ENCODE data around the gene PARP9.

Gene PARP9

GRCh38 chr3:122586773-122587485, 22.8 kb upstream of the PARP9 start:
- no peak for TF ChIP-seq CTCF (IDR thresholded peaks at IDR 0.05; ENCODE audit: low read depth, low read length)
- no peak overlapping the region for H3K4me3 ChIP-seq (ENCODE audit: low read depth, low read length)

GRCh38 chr3:122586098-122586497, 22.0 kb upstream of the PARP9 start:
- no peak for TF ChIP-seq CTCF (IDR thresholded peaks at IDR 0.05; ENCODE audit: low read depth, low read length)

GRCh38 chr3:122582390-122582789, 18.3 kb upstream of the PARP9 start:
- H3K4me3 ChIP-seq (ENCODE audit: low read depth, low read length) = no peak overlapping the region
- no peak for TF ChIP-seq CTCF (IDR thresholded peaks at IDR 0.05; ENCODE audit: low read depth, low read length)

More at GRCh38 chr3:122586098-122586497, 22.0 kb upstream of the PARP9 start:
- H3K4me3 ChIP-seq (ENCODE audit: low read depth, low read length) = no peak overlapping the region

GRCh38 chr3:122581622-122582021, 17.5 kb upstream of the PARP9 start:
- H3K4me3 ChIP-seq (ENCODE audit: low read depth, low read length) = no peak overlapping the region
- TF ChIP-seq CTCF (IDR thresholded peaks at IDR 0.05; ENCODE audit: low read depth, low read length) = no peak

- no peak overlapping the region for H3K4me3 ChIP-seq (ENCODE audit: low read depth, low read length)
Observed at GRCh38 chr3:122580470-122580869, 16.4 kb upstream of the PARP9 start.

GRCh38 chr3:122578069-122578740, 14.1 kb upstream of the PARP9 start:
- H3K4me3 ChIP-seq (ENCODE audit: low read depth, low read length) = no peak overlapping the region
- TF ChIP-seq CTCF (IDR thresholded peaks at IDR 0.05; ENCODE audit: low read depth, low read length) = no peak

More at GRCh38 chr3:122580470-122580869, 16.4 kb upstream of the PARP9 start:
- no peak for TF ChIP-seq CTCF (IDR thresholded peaks at IDR 0.05; ENCODE audit: low read depth, low read length)

- H3K4me3 ChIP-seq (ENCODE audit: low read depth, low read length) = no peak within 1 kb of the TSS
- no peak for TF ChIP-seq CTCF (IDR thresholded peaks at IDR 0.05; ENCODE audit: low read depth, low read length)
Observed at GRCh38 chr3:122577409-122578031, 13.4 kb upstream of the PARP9 start, which contains the start of gene PARP15. Gene PARP15, plus strand, starts transcription at chr3:122577650. Its CDS starts 18 bp downstream, at chr3:122577668.

All from WI38 (cell line).